ENCODE data around the gene INSL3.

DNA sequence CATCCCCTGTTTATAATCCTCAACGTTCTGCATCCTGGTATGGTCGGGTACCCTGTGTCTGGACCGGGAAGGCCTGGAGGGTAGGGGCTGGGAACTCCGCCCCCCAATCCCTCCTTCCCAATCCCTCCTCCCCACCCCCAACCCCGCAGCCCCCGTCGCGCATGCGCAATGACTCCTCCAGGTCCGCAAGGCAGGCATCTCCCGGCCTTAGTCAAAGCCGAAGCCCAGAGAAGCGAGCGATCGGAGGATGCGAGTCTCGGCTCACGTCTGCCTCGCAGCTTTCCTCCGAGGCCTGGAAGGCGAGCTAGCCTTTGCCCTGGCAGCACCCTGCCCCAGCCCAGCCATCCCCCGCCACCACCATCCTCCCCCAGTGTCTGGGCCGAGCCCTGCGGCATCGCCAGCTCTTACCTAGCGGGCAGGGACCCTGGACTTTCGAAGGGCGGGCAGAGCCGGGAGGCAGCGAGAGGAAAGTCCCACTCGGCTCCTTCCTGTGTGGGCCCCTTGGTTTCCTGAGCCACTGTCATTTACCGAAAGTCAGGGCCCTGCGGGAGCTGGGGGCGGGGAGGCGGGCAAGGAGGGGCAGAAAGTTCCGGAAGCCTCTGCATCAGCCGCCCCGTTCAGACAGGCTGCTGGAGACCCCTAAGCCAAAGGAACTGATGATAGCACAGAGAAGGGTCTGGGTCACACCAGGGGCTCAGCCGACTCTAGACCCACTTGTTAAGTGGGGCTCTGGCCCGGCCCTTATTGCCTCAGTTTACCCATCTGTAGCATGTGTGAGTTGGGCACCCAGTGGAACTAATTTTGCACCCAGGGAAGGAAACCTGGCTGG, 26.4 kb upstream of the INSL3 start, which contains the start of gene JAK3:
- TF ChIP-seq POLR2A (IDR thresholded peaks at IDR 0.05; ENCODE audit: low read depth, low read length) (no peak), POLR2AphosphoS5 (IDR thresholded peaks at IDR 0.05; ENCODE audit: insufficient read depth, low read depth, low read length) (no peak), FOS (IDR thresholded peaks at IDR 0.05; ENCODE audit: borderline replicate concordance, insufficient read depth, low read length) (no peak), JUN (IDR thresholded peaks at IDR 0.05; ENCODE audit: borderline replicate concordance, insufficient read depth, insufficient read length, low read depth) (no peak)
- TF ChIP-seq, protein P1, sequence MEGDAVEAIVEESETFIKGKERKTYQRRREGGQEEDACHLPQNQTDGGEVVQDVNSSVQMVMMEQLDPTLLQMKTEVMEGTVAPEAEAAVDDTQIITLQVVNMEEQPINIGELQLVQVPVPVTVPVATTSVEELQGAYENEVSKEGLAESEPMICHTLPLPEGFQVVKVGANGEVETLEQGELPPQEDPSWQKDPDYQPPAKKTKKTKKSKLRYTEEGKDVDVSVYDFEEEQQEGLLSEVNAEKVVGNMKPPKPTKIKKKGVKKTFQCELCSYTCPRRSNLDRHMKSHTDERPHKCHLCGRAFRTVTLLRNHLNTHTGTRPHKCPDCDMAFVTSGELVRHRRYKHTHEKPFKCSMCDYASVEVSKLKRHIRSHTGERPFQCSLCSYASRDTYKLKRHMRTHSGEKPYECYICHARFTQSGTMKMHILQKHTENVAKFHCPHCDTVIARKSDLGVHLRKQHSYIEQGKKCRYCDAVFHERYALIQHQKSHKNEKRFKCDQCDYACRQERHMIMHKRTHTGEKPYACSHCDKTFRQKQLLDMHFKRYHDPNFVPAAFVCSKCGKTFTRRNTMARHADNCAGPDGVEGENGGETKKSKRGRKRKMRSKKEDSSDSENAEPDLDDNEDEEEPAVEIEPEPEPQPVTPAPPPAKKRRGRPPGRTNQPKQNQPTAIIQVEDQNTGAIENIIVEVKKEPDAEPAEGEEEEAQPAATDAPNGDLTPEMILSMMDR (IDR thresholded peaks at IDR 0.05; ENCODE audit: extremely low read depth in 1 of 2, insufficient read depth in 1 of 2, low read depth in 1 of 2, low read length in 2 of 2): no peak
